Measurements from ENCODE around the gene RANBP10.

DNA sequence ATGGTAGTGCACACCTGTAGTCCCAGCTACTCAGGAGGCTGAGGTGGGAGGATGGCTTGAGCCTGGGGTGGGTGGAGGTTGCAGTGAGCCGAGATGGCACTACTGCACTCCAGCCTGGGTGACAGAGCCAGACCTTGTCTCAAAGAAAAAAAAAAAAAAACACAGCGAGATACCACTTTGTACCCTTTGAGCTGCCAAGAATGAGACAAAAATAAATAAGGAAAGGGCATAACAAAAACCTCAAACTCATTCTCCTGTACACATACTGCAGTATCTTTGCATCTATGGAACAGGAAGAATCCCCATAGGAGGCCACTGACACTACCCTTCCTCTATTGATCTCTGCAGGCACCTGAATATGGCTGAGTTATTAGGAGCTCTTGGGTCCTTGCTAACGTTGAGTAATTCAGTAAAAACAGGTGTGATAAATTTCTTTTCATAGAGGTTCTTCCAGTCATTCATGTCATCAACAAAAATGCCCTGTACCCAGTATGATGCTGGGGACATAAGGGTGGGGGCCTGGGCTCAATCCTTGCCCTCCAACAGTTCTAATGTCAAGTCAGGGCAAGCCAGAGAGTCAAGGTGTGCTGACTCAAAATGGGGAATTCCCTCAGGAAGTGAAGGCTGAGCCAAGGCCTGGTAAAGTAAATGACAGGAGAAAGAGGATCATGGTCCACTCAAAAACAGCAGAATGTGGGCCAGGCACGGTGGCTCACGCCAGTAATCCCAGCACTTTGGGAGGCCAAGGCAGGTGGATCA, 26.9 kb downstream of the RANBP10 start:
- TF ChIP-seq CTCF (IDR thresholded peaks at IDR 0.05; ENCODE audit: insufficient read depth, low read length) (no peak), GABPA (IDR thresholded peaks at IDR 0.05; ENCODE audit: low read depth) (no peak)

Data from HL-60 (cell line).